GM19035 (cell line): Measurements from ENCODE around the gene CMYA5.
A peak's percentile ranks its signal among the peaks of the same experiment; 100 is the strongest.
"Not testable (repeated sequence)": the region's sequence is repeated elsewhere in the genome, so short reads cannot be mapped to it uniquely, and the experiment has no call there.

Experiments
- ATAC-seq: cut with Tn5 transposase; IDR thresholded peaks from one replicate; pipeline ENCODE4 v1.9.1; 2021; ENCODE audit not compliant: unreplicated experiment

The CMYA5 gene

GRCh38 chr5:79689541-79690466, at the start of gene CMYA5:
TSS of gene CMYA5 (plus strand) at chr5:79689836. CDS start at chr5:79689908, 72 bp downstream.
- ATAC-seq = no peak

- no peak for ATAC-seq
These were observed 49.0 kb upstream of the CMYA5 start for GRCh38 chr5:79640571-79641055.

DNA sequence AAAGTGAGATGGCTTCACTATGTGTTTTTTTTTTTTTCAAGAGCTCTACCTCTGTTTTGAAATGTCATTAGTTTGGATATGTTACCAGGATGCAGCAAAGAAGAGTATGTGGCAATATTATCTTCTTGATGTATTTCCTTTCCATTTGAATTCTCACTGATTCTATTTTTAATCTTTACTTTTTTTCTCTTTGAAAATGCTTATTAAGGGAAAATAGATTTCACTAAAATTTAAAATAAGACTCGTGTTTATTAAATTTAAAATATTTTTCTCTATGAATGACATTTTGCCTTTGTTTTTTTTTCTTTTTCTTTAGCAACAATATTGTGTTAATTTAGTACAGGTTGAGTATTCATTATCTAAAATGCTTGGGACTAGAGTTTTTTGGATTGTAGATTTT, 48.2 kb upstream of the CMYA5 start:
- ATAC-seq = no peak

- ATAC-seq = no peak
These were observed 47.4 kb upstream of the CMYA5 start for GRCh38 chr5:79642210-79642609.

DNA sequence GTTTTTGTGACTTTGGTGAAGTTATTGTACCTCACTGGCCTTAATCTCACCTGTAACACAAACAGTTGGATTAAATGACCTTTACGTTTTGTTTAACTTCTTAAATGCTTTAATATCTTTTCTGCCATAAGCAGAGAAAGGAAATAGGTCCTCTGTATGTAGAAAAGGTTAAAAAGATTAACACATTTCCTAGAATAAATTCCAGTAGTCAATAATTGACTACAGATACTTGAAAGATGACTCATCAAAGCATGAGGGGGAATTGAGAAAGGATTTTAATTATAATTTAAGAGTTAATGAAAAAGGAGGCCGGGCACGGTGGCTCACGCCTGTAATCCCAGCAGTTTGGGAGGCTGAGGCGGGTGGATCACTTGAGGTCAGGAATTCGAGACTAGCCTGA, 35.8 kb upstream of the CMYA5 start:
- no peak for ATAC-seq

GRCh38 chr5:79663212-79663611, 26.4 kb upstream of the CMYA5 start:
- ATAC-seq = no peak

DNA sequence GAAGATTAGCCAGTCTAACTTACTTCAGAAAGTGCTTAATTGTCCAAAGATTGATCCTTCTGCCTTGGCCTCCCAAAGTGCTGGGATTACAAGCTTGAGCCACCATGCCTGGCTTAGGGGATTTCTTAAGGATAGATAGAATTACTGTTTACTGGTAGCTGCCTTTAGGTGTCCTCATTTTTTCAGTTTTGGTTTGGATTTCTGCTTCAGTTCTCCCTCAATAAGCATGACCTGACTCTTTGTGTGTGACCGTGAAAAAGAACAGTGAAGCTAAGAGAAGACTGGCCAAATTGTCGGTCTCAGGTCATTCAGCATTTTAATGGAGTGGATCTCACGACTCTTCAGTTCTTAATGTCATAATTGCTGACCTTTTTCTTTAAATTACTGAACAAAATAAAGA, 22.9 kb upstream of the CMYA5 start:
- no peak for ATAC-seq

DNA sequence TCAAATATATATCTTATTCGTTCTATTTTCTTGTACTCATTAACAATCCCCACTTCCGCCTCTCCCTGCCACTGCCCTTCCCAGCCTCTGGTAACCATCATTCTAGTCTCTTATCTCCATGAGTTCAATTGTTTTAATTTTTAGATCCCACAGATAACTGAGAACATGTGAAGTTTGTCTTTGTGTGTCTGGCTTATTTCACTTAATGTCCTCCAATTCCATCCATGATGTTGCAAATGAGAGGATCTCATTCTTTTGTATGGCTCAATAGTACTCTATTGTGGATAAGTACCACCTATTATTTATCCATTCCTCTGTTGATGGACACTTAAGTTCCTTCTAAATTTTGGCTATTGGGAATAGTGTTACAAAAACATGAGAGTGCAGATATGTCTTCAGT, 17.2 kb upstream of the CMYA5 start:
- no peak for ATAC-seq

DNA sequence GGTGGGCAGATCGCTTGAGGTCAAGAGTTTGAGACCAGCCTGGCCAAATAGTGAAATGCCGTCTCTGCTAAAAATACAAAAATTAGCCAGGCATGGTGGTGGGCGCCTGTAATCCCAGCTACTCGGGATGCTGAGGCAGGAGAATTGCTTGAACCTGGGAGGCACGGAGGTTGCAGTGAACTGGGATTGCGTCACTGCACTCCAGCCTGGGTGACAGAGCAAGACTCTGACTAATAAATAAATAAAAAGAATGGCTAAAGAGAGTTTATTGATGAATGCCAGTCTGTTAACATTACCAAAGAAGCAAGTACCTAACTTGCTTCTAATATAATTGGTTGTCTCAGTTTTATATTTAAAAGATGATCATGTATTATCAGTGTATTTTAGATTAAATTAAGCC, 13.3 kb upstream of the CMYA5 start:
- ATAC-seq = not testable (repeated sequence)

- ATAC-seq = not testable (repeated sequence)
These were observed 7.5 kb upstream of the CMYA5 start for GRCh38 chr5:79682102-79682501.

GRCh38 chr5:79684782-79685181, 4.9 kb upstream of the CMYA5 start:
- ATAC-seq = no peak

DNA sequence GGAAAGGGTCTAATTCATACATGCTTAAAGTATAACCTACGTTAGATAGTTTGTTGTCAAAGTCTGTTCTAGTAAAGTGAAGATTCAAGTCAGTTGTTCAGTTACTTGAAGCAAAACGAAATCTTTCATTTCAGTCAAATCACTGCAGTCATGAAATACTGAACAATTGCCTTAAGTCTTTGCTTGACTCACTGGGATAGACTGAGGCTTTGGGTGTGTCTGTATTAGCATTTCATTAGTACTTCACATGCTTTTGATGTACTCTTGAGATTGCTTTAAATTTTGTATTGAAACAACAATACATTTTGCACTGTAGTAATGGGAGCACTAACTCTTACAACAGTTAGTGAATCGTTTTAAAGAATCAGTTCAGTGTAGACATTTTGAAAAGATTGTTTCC, 4.0 kb upstream of the CMYA5 start:
- ATAC-seq = no peak

GRCh38 chr5:79686799-79687198, 2.8 kb upstream of the CMYA5 start:
- ATAC-seq = no peak

GRCh38 chr5:79687889-79688288, 1.7 kb upstream of the CMYA5 start:
- ATAC-seq = no peak

DNA sequence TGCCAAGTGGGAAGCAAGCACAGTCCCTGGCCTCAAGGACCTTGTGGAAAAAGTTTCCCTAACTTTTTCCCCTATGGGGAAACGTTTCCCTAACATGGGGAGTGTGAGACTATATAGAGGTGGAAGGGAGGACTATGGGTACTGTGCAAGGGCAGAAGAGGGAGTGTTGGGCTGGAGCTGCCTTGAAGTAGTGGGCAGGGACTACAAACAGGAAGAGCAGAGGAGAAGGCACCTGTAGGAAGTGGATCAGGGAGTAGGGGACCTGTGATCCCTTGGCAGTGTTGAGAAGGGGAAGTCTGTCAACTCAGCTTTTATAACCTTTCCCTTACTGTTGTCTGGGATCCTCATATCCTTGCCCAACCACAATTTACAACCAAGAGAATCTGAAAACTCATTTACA, 1.4 kb downstream of the CMYA5 start:
- ATAC-seq = no peak

GRCh38 chr5:79692596-79692995, 3.0 kb downstream of the CMYA5 start:
- no peak for ATAC-seq

GRCh38 chr5:79694183-79694582, 4.5 kb downstream of the CMYA5 start:
- ATAC-seq = no peak

DNA sequence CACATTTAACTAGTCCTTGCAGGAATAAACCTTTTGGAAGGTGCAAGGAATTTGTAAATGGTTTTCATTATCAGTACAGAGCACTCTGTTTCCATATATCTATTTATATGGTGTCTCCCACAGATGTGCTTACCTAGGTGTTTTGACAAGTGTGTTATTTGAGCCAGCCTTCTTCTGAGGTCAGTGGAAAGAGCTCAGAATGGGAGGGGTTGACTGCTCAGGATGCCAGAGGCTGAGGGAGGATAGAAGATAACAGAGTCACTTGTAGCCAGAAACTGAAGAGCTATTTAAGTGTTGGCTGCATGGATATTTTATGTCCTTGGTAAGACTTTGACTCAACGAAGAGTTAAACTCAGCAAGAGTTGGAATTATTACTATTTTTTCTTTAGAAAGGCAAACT, 5.0 kb downstream of the CMYA5 start:
- ATAC-seq = no peak

- ATAC-seq = no peak
These were observed 5.9 kb downstream of the CMYA5 start for GRCh38 chr5:79695526-79695925.

GRCh38 chr5:79697222-79698170, 7.9 kb downstream of the CMYA5 start:
- no peak for ATAC-seq

DNA sequence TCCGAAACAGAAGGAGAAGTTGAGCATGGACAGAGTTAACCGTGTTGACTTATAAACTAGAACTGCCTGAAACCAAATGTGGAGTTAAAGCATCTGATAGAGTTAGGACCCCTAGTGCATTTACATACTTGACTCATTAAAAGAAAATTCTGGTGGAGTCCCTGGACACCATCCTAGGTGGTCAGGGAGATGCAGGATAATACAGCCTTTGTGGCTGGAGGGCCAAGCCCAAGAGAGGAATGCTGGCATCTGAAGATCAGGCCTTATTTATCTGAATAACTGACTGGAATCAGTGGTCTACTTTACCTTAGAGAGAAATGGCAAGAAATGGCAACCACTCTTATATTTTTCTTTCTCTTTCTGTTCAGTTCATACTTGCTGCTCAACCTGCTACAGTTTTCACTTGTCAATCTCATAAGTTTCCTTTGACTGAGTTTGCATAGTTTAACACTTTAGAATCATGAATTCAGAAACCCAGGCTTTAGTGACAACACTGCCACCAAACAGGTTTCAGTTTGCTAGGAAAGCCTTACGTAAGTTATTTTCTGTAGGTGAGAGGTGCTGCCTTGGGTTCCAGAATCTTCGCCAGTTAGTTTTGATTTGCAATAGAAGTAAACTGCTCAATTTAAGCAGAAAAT, 10.2 kb downstream of the CMYA5 start:
- peak; percentile 78 for ATAC-seq
